Esophagus muscularis mucosa (tissue), 4 donors: ENCODE data around the gene LMO7.

ENCODE experiments used
- CTCF ChIP-seq, 3 experiments: fragments of 200-600 bp in 2 of 3; fragments of 450-650 bp in 1 of 3; sonication (generic) in 2 of 3; IDR thresholded peaks; one replicate each; pipeline ENCODE4 v1.5.1; 2017 to 2019; ENCODE audit warnings: antibody characterized with exemption in 3 of 3, mild to moderate bottlenecking in 2 of 3, moderate library complexity in 1 of 3
- EP300 ChIP-seq: sonication (generic); formaldehyde crosslinking; IDR thresholded peaks from one replicate; pipeline ENCODE4 v1.6.1; 2017; ENCODE audit warnings: antibody characterized with exemption
- POLR2A ChIP-seq: fragments of 450-650 bp; IDR thresholded peaks from one replicate; pipeline ENCODE4 v1.6.1; 2017; ENCODE audit warnings: antibody characterized with exemption, moderate library complexity, mild to moderate bottlenecking, low read depth
- POLR2AphosphoS5 ChIP-seq, 2 donors: sonication (generic); formaldehyde crosslinking; IDR thresholded peaks; one replicate each; pipeline ENCODE4 v1.6.1; 2017; ENCODE audit warnings: antibody characterized with exemption in 2 of 2

GRCh38 chr13:75682326-75682725 is 46.2 kb downstream of the LMO7 start:
- TF ChIP-seq CTCF (IDR thresholded peaks at IDR 0.05): no peak
- TF ChIP-seq POLR2A: no peak
- TF ChIP-seq POLR2AphosphoS5 (IDR thresholded peaks at IDR 0.05): no peak
- no peak for TF ChIP-seq EP300
